ENCODE measurements around the gene KLF9.
A peak's percentile ranks its signal among the peaks of the same experiment; 100 is the strongest.

DNA sequence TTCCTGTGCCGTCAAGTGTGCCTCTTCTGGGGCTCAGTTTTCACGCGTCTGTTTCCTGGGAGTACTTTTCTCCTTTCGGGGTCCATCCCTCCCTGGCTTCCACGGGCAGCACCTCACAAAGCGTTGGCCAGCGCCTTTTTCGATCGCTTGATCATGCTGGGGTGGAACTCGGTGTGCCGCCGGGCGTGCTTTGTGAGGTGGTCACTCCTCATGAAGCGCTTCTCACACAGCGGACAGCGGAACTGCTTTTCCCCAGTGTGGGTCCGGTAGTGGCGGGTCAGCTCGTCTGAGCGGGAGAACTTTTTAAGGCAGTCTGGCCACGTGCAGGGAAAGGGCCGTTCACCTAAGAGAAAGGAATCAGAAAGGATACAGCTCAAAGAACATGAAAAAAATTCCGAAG is 26.8 kb downstream of the KLF9 start:
- no peak for TF ChIP-seq POLR2A (IDR thresholded peaks at IDR 0.05)
- TF ChIP-seq, protein P1, sequence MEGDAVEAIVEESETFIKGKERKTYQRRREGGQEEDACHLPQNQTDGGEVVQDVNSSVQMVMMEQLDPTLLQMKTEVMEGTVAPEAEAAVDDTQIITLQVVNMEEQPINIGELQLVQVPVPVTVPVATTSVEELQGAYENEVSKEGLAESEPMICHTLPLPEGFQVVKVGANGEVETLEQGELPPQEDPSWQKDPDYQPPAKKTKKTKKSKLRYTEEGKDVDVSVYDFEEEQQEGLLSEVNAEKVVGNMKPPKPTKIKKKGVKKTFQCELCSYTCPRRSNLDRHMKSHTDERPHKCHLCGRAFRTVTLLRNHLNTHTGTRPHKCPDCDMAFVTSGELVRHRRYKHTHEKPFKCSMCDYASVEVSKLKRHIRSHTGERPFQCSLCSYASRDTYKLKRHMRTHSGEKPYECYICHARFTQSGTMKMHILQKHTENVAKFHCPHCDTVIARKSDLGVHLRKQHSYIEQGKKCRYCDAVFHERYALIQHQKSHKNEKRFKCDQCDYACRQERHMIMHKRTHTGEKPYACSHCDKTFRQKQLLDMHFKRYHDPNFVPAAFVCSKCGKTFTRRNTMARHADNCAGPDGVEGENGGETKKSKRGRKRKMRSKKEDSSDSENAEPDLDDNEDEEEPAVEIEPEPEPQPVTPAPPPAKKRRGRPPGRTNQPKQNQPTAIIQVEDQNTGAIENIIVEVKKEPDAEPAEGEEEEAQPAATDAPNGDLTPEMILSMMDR (IDR thresholded peaks at IDR 0.05): no peak
- peak in 3 of 4 donors; percentile 3 to 39 (median 21) for TF ChIP-seq POLR2AphosphoS5 (IDR thresholded peaks at IDR 0.05)
